Esophagus squamous epithelium (tissue), 4 donors: Measurements from ENCODE around the gene PDGFC.

ENCODE experiments used
- POLR2A ChIP-seq, 4 donors: fragments of 450-650 bp; IDR thresholded peaks; one replicate each; pipeline ENCODE4 v1.6.1; 2017; ENCODE audit warnings: antibody characterized with exemption in 4 of 4, mild to moderate bottlenecking in 4 of 4, moderate library complexity in 3 of 4
- TF ChIP-seq, protein P1 (sequence below), 6 experiments: fragments of 450-650 bp in 4 of 6; fragments of 200-600 bp in 2 of 6; sonication (generic) in 2 of 6; IDR thresholded peaks; one replicate each; pipeline ENCODE4 v1.5.1; 2016 to 2019; ENCODE audit warnings: antibody characterized with exemption in 6 of 6, mild to moderate bottlenecking in 4 of 6, moderate library complexity in 4 of 6

DNA sequence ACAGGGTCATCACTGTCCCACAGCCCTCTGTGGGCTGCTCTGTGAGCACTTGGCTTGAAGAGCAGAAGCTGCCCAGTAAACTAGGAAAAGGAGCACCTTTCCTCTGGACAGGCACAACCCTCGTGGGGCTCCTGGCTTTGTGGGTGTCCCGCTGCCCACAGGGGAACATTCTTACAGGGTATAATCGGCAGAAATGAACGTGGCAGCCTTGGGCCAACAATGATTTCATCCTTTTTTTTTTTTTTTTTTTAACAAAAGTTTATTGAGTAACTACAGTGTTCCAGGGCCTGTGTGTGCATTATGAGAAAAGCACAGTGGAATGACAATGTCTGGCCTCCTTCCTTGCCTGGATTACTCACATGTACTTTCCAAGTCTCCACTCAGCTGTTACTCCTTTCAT, 197.2 kb downstream of the PDGFC start:
- no peak for TF ChIP-seq POLR2A (IDR thresholded peaks at IDR 0.05)
- TF ChIP-seq, protein P1, sequence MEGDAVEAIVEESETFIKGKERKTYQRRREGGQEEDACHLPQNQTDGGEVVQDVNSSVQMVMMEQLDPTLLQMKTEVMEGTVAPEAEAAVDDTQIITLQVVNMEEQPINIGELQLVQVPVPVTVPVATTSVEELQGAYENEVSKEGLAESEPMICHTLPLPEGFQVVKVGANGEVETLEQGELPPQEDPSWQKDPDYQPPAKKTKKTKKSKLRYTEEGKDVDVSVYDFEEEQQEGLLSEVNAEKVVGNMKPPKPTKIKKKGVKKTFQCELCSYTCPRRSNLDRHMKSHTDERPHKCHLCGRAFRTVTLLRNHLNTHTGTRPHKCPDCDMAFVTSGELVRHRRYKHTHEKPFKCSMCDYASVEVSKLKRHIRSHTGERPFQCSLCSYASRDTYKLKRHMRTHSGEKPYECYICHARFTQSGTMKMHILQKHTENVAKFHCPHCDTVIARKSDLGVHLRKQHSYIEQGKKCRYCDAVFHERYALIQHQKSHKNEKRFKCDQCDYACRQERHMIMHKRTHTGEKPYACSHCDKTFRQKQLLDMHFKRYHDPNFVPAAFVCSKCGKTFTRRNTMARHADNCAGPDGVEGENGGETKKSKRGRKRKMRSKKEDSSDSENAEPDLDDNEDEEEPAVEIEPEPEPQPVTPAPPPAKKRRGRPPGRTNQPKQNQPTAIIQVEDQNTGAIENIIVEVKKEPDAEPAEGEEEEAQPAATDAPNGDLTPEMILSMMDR (IDR thresholded peaks at IDR 0.05), result no peak
